H9 (cell line): ENCODE results near the gene FPR2. TPM values are rescaled to one million over a fixed set of nuclear protein-coding genes. Genes with fewer than 3 reads are reported as not detected.

Experiments used
- DNase-seq: peaks from one replicate; pipeline ENCODE4 v3.0.0-alpha.2; 2017
- H2AFZ ChIP-seq: one replicate; pipeline ENCODE4 v1.6.1; 2013; ENCODE audit warnings: mild to moderate bottlenecking, low read length, control low read depth, moderate library complexity
- H2AK5ac ChIP-seq: 2 replicates; pipeline ENCODE4 v1.6.1; 2013; ENCODE audit warnings: low read length, control low read depth, mixed read lengths; ENCODE audit not compliant: insufficient read length
- H2BK120ac ChIP-seq: one replicate; pipeline ENCODE4 v1.6.1; 2013; ENCODE audit warnings: low read depth, mild to moderate bottlenecking, low read length, control low read depth, inconsistent platforms; ENCODE audit not compliant: poor library complexity, severe bottlenecking
- H2BK12ac ChIP-seq: 2 replicates; pipeline ENCODE4 v1.6.1; 2013; ENCODE audit warnings: low read length, control low read depth, mixed read lengths, low read depth; ENCODE audit not compliant: insufficient read length
- H2BK15ac ChIP-seq: 2 replicates; pipeline ENCODE4 v1.6.1; 2013; ENCODE audit warnings: low read depth, low read length, control low read depth
- H2BK20ac ChIP-seq: one replicate; pipeline ENCODE4 v1.6.1; 2013; ENCODE audit warnings: low read depth, mild to moderate bottlenecking, low read length, control low read depth, inconsistent platforms; ENCODE audit not compliant: poor library complexity, severe bottlenecking
- H2BK5ac ChIP-seq: 2 replicates; pipeline ENCODE4 v1.6.1; 2013; ENCODE audit warnings: low read length, control low read depth, mixed read lengths; ENCODE audit not compliant: insufficient read length
- H3K14ac ChIP-seq: 2 replicates; pipeline ENCODE4 v1.6.1; 2013; ENCODE audit warnings: low read length, control low read depth; ENCODE audit not compliant: insufficient read depth
- H3K18ac ChIP-seq: 2 replicates; pipeline ENCODE4 v1.6.1; 2013; ENCODE audit warnings: low read depth, mild to moderate bottlenecking, mixed read lengths, low read length, control low read depth; ENCODE audit not compliant: insufficient read length
- H3K23ac ChIP-seq: 2 replicates; pipeline ENCODE4 v1.6.1; 2013; ENCODE audit warnings: low read length, control low read depth, mixed read lengths, low read depth; ENCODE audit not compliant: insufficient read length
- H3K23me2 ChIP-seq: 2 replicates; pipeline ENCODE4 v1.6.1; 2013; ENCODE audit warnings: low read depth, mild to moderate bottlenecking, mixed read lengths, low read length, control low read depth; ENCODE audit not compliant: insufficient read length, poor library complexity, severe bottlenecking
- H3K27ac ChIP-seq: 2 replicates; pipeline ENCODE4 v1.5.1; 2013; ENCODE audit warnings: low read length, control low read depth, mixed read lengths, low read depth; ENCODE audit not compliant: insufficient read length
- H3K27me3 ChIP-seq: 2 replicates; pipeline ENCODE4 v1.6.1; 2013; ENCODE audit warnings: low read length, control low read depth, inconsistent platforms; ENCODE audit not compliant: insufficient read depth
- H3K4ac ChIP-seq: 2 replicates; pipeline ENCODE4 v1.6.1; 2013; ENCODE audit warnings: low read depth, mild to moderate bottlenecking, control low read depth, inconsistent platforms, low read length, moderate library complexity
- H3K4me1 ChIP-seq: 2 replicates; pipeline ENCODE4 v1.6.1; 2013; ENCODE audit warnings: low read length, control low read depth, inconsistent platforms; ENCODE audit not compliant: insufficient read depth
- H3K4me2 ChIP-seq: 2 replicates; pipeline ENCODE4 v1.6.1; 2013; ENCODE audit warnings: low read length, control low read depth, mixed read lengths; ENCODE audit not compliant: insufficient read length, insufficient read depth
- H3K56ac ChIP-seq: 2 replicates; pipeline ENCODE4 v1.6.1; 2013; ENCODE audit warnings: low read depth, mild to moderate bottlenecking, mixed read lengths, low read length, control low read depth; ENCODE audit not compliant: insufficient read length
- H3K79me1 ChIP-seq: 2 replicates; pipeline ENCODE4 v1.6.1; 2013; ENCODE audit warnings: low read depth, mild to moderate bottlenecking, moderate library complexity, low read length, control low read depth, inconsistent platforms; ENCODE audit not compliant: insufficient read depth, poor library complexity, severe bottlenecking
- H3K79me2 ChIP-seq: 2 replicates; pipeline ENCODE4 v1.6.1; 2013; ENCODE audit warnings: low read length, control low read depth, inconsistent platforms; ENCODE audit not compliant: insufficient read depth
- H3K9ac ChIP-seq: 2 replicates; pipeline ENCODE4 v1.6.1; 2013; ENCODE audit warnings: low read length, control low read depth, mixed read lengths; ENCODE audit not compliant: insufficient read length; ENCODE audit errors: extremely low read depth
- H3K9me3 ChIP-seq: one replicate; pipeline ENCODE4 v1.6.1; 2013; ENCODE audit warnings: low read depth, low read length, inconsistent platforms; ENCODE audit not compliant: control insufficient read depth
- H3T11ph ChIP-seq: one replicate; pipeline ENCODE4 v1.6.1; 2013; ENCODE audit warnings: mild to moderate bottlenecking, low read length, control low read depth, inconsistent platforms
- H4K20me1 ChIP-seq: one replicate; pipeline ENCODE4 v1.6.1; 2013; ENCODE audit not compliant: control insufficient read depth, insufficient read length, insufficient read depth
- H4K5ac ChIP-seq: 2 replicates; pipeline ENCODE4 v1.6.1; 2013; ENCODE audit warnings: low read depth, mild to moderate bottlenecking, mixed read lengths, low read length, control low read depth; ENCODE audit not compliant: insufficient read length
- H4K8ac ChIP-seq: replicated peaks from 2 replicates; pipeline ENCODE4 v1.6.1; 2013; ENCODE audit warnings: low read length, control low read depth, mixed read lengths, low read depth; ENCODE audit not compliant: insufficient read length
- H4K91ac ChIP-seq: 2 replicates; pipeline ENCODE4 v1.6.1; 2013; ENCODE audit warnings: low read depth, mild to moderate bottlenecking, moderate library complexity, mixed read lengths, low read length, control low read depth; ENCODE audit not compliant: insufficient read length
- H3K27ac Mint-ChIP-seq, 3 experiments: 2 replicates in 2 of 3; 3 replicates in 1 of 3; pipeline ENCODE4 v1.8.0; 2020 to 2021; ENCODE audit warnings: mixed read lengths in 3 of 3, mild to moderate bottlenecking in 1 of 3, moderate library complexity in 1 of 3
- H3K27me3 Mint-ChIP-seq: 2 replicates; pipeline ENCODE4 v1.8.0; 2021; ENCODE audit warnings: low read depth, mild to moderate bottlenecking, moderate library complexity, mixed read lengths
- H3K36me3 Mint-ChIP-seq, 3 experiments: 2 replicates in 2 of 3; 3 replicates in 1 of 3; pipeline ENCODE4 v1.8.0; 2020 to 2021; ENCODE audit warnings: low read depth in 3 of 3, mixed read lengths in 3 of 3; ENCODE audit not compliant: insufficient read depth in 1 of 3
- H3K4me1 Mint-ChIP-seq, 2 experiments: 2 replicates each; pipeline ENCODE4 v1.8.0; 2020; ENCODE audit warnings: mixed read lengths in 2 of 2
- H3K4me3 Mint-ChIP-seq, 2 experiments: 2 replicates in 1 of 2; 3 replicates in 1 of 2; pipeline ENCODE4 v1.8.0; 2020 to 2021; ENCODE audit warnings: mild to moderate bottlenecking in 2 of 2, mixed read lengths in 2 of 2, moderate library complexity in 1 of 2
- H3K9me3 Mint-ChIP-seq, 2 experiments: 2 replicates in 1 of 2; 3 replicates in 1 of 2; pipeline ENCODE4 v1.8.0; 2020; ENCODE audit warnings: mild to moderate bottlenecking in 2 of 2, mixed read lengths in 2 of 2, moderate library complexity in 1 of 2
- CTCF ChIP-seq: fragments of 200-600 bp; sonication (generic); conservative IDR thresholded peaks from 3 replicates; pipeline ENCODE4 v1.8.0; 2021; ENCODE audit warnings: antibody characterized with exemption, mild to moderate bottlenecking
- WGBS: extraction: QIAGEN DNeasy Blood & Tissue Kit; methylation state at CpG from one replicate; pipeline ENCODE4 v1.1.7; 2013; ENCODE audit warnings: missing lambda C conversion rate, low lambda C conversion rate, mixed read lengths; ENCODE audit not compliant: insufficient read length; ENCODE audit errors: extremely low coverage; 5-methylcytosine and 5-hydroxymethylcytosine counted together
- total RNA-seq: library from RNA; stranded (reverse); gene quantifications from 2 replicates; pipeline ENCODE4 v1.2.1, GENCODE V29; 2021

FPR2 gene
- total RNA-seq, 1 experiment from 2014 or later: not detected

- no peak for TF ChIP-seq CTCF
- Histone ChIP-seq H3K4ac (no peak overlapping the region), H3K27me3 (no peaks in the 10 kb centered on the region)
These were observed 35.3 kb downstream of the FPR2 start for GRCh38 chr19:51796195-51796679.

More at GRCh38 chr19:51796195-51796679, 35.3 kb downstream of the FPR2 start:
- H2BK120ac ChIP-seq: no peak overlapping the region
- H3K23ac ChIP-seq: no peak overlapping the region
- H3K4me1 Mint-ChIP-seq: no peaks in the 10 kb centered on the region
- H3K56ac ChIP-seq: no peak overlapping the region
- H4K91ac ChIP-seq: no peak overlapping the region
- H3K23me2 ChIP-seq: no peaks in the 10 kb centered on the region
- H3K27ac ChIP-seq: no peak overlapping the region
- peaks cover 0 to 21% (median 8%) of the 10 kb centered on the region in 3 experiments; a peak in 3 of 7 replicates for H3K36me3 Mint-ChIP-seq
- H4K5ac ChIP-seq: no peak overlapping the region
- no peak overlapping the region for H2BK12ac ChIP-seq
- no peak overlapping the region for H3K27ac Mint-ChIP-seq
- H2BK20ac ChIP-seq: no peak overlapping the region
- H3K27me3 Mint-ChIP-seq: peaks cover 11% of the 10 kb centered on the region
- no CpG with 5 or more reads among the region's 8 CpGs for WGBS
- H2BK15ac ChIP-seq: no peak overlapping the region
- H3K79me2 ChIP-seq: no peaks in the 10 kb centered on the region
- H3K4me2 ChIP-seq: no peak overlapping the region
- H3T11ph ChIP-seq: no peak overlapping the region
- H4K20me1 ChIP-seq: no peaks in the 10 kb centered on the region
- H3K4me3 Mint-ChIP-seq: no peak overlapping the region
- no peak overlapping the region for H3K18ac ChIP-seq
- no peak overlapping the region for H4K8ac ChIP-seq
- no peak overlapping the region for H2BK5ac ChIP-seq
- H3K9me3 Mint-ChIP-seq: peaks cover 83 to 88% of the 10 kb centered on the region in 2 experiments
- H3K9me3 ChIP-seq: no peaks in the 10 kb centered on the region
- no peaks in the 10 kb centered on the region for H3K4me1 ChIP-seq
- no peak overlapping the region for H2AFZ ChIP-seq
- DNase-seq: no peak
- H2AK5ac ChIP-seq: no peak overlapping the region
- no peak overlapping the region for H3K9ac ChIP-seq
- H3K79me1 ChIP-seq: no peaks in the 10 kb centered on the region
- no peak overlapping the region for H3K14ac ChIP-seq
